Measurements from ENCODE around the gene PRKAR2A.

- TF ChIP-seq POLR2AphosphoS5 (IDR thresholded peaks at IDR 0.05; ENCODE audit: low read depth): no peak
- no peak for TF ChIP-seq CTCF (IDR thresholded peaks at IDR 0.05; ENCODE audit: insufficient read depth, low read length)
- no peak for TF ChIP-seq GABPA (IDR thresholded peaks at IDR 0.05; ENCODE audit: low read depth)
- TF ChIP-seq REST (IDR thresholded peaks at IDR 0.05; ENCODE audit: insufficient replicate concordance, low read depth): no peak
Observed at GRCh38 chr3:48885753-48886152, 38.1 kb upstream of the PRKAR2A start.
